Measurements from ENCODE around the gene TNK2. TPM values are rescaled to one million over a fixed set of nuclear protein-coding genes. Genes with fewer than 3 reads are reported as not detected.
"Not testable (repeated sequence)": the region's sequence is repeated elsewhere in the genome, so short reads cannot be mapped to it uniquely, and the experiment has no call there.

The TNK2 gene
- total RNA-seq, 4 donors from 2014 or later: 42.3 to 105 (median 53.1) TPM

DNA sequence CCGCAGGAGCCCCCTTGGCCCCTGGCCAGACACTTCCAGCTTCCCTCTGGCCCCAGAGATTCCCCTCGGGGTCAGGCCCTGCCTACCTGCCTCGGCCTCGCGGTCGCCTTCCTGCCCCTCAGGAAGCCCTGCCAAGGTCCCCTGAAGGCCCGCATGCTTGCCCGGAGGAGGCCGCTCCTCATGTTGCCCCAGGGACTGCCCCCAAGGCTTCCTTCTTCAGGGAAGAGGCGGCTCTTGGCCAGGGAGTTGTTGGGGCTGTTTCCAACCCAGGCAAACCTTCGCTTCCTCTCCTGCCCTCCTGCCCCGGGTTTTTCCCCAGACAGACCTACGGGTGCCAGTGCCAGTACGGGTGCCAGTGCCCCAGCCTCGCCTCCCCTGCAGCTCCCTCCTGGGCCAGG, 83.2 kb downstream of the TNK2 start:
- intact Hi-C loops (cut with DNase I; ENCODE audit: low total_unique reads): no loop called here
- no peak for DNase-seq (ENCODE audit: low spot score in 2 of 2)
- TF ChIP-seq, protein P1, sequence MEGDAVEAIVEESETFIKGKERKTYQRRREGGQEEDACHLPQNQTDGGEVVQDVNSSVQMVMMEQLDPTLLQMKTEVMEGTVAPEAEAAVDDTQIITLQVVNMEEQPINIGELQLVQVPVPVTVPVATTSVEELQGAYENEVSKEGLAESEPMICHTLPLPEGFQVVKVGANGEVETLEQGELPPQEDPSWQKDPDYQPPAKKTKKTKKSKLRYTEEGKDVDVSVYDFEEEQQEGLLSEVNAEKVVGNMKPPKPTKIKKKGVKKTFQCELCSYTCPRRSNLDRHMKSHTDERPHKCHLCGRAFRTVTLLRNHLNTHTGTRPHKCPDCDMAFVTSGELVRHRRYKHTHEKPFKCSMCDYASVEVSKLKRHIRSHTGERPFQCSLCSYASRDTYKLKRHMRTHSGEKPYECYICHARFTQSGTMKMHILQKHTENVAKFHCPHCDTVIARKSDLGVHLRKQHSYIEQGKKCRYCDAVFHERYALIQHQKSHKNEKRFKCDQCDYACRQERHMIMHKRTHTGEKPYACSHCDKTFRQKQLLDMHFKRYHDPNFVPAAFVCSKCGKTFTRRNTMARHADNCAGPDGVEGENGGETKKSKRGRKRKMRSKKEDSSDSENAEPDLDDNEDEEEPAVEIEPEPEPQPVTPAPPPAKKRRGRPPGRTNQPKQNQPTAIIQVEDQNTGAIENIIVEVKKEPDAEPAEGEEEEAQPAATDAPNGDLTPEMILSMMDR (IDR thresholded peaks at IDR 0.05): no peak
- no peak for TF ChIP-seq POLR2A (IDR thresholded peaks at IDR 0.05)
- 60 to 62% methylated on average over 15 of the region's 15 CpGs for WGBS, 2 donors
- H3K4me3 ChIP-seq (ENCODE audit: low read depth, poor library complexity, severe bottlenecking): no peak overlapping the region

DNA sequence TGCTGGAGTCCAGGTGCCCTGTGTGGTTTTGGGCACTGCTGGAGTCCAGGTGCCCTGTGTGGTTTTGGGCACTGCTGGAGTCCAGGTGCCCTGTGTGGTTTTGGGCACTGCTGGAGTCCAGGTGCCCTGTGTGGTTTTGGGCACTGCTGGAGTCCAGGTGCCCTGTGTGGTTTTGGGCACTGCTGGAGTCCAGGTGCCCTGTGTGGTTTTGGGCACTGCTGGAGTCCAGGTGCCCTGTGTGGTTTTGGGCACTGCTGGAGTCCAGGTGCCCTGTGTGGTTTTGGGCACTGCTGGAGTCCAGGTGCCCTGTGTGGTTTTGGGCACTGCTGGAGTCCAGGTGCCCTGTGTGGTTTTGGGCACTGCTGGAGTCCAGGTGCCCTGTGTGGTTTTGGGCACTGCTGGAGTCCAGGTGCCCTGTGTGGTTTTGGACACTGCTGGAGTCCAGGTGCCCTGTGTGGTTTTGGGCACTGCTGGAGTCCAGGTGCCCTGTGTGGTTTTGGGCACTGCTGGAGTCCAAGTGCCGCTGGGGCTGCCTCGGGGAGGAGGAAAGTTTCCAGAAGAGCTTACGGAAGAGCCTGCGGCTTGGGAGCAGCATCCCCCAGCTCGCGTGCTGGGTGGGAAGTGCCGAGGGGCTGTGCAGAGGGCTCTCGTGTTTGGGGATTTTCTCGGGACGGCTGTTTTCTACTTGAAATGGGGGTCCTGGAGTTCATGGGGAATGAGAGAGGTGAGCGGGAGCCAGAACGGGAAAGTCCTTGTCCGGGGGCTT, 83.7 kb downstream of the TNK2 start:
- WGBS, 2 donors: 56 to 60% methylated on average over 13 of the region's 13 CpGs
- H3K4me3 ChIP-seq (ENCODE audit: low read depth, poor library complexity, severe bottlenecking); DNase-seq (ENCODE audit: low spot score in 2 of 2); intact Hi-C loops (cut with DNase I; ENCODE audit: low total_unique reads): not testable (repeated sequence)

DNA sequence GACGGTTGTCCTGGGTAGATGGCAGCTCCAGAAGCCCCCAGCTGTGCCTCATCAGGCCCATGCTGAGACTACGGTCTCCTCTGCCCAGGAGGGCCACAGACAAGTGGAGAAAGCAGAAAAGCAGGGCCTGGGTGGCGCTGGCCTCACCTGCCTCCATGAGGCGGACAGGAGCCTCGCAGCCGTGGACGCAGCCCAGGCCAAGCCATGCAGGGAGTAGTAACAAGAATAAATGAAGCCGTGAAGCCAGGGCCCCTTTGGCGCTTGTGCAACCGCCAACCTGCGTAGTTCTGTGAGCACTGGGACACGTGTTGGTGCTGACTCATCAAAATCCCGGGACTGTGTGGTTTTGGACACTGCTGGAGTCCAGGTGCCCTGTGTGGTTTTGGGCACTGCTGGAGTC, 84.4 kb downstream of the TNK2 start:
- TF ChIP-seq POLR2A (IDR thresholded peaks at IDR 0.05): no peak
- TF ChIP-seq, protein P1 (IDR thresholded peaks at IDR 0.05): no peak
- intact Hi-C loops (cut with DNase I; ENCODE audit: low total_unique reads): no loop called here
- WGBS, 2 donors: 40 to 51% methylated on average over 13 of the region's 13 CpGs
- H3K4me3 ChIP-seq (ENCODE audit: low read depth, poor library complexity, severe bottlenecking): no peak overlapping the region
- no peak for DNase-seq (ENCODE audit: low spot score in 2 of 2)

DNA sequence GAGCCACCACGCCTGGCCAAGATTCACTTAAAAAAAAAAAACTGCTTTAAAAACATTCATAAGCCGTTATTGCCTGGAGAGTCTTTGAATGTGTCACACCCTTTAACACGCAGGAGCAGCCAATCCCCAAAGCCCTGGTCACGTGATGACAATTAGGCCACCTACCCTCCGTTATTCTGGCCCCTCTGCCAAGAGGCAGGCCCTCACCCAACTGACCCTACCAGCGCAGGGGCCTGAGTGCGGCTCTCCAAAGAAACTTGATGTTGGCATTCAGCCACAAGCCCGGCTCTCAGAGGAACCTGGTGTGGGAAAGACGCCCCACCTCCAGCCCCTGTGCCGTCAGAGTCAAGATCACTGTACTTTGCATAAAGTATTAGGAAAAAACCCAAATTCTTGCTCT, 85.1 kb downstream of the TNK2 start:
- TF ChIP-seq, protein P1 (IDR thresholded peaks at IDR 0.05): no peak
- TF ChIP-seq POLR2A (IDR thresholded peaks at IDR 0.05): no peak
- DNase-seq (ENCODE audit: low spot score in 2 of 2): no peak
- no peak overlapping the region for H3K4me3 ChIP-seq (ENCODE audit: low read depth, poor library complexity, severe bottlenecking)
- intact Hi-C loops (cut with DNase I; ENCODE audit: low total_unique reads): no loop called here
- WGBS, 2 donors: 22 to 31% methylated on average over 10 of the region's 10 CpGs

DNA sequence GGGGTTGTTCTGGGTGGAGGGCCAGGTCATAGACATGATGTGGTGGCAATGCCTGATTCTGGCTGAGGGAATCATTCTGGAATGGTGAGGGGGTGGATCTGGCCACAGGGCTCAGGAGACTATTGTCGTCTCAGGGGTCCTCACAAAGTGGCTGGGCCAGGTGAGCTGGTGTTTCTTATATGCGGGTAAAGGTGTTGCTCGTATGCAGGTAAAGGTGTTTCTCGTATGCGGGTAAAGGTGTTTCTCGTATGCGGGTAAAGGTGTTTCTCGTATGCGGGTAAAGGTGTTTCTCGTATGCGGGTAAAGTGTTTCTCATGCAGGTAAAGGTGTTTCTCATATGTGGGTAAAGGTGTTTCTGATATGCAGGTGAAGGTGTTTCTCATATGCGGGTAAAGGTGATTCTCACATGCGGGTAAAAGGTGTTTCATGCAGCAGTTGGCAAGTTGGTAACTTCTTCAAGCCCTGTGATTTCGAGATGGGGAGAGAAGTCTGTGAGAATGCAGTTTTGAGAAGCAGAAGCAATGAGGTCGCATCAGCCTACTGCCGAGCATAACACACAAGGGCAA, 86.1 kb downstream of the TNK2 start:
- no peak for DNase-seq (ENCODE audit: low spot score in 2 of 2)
- no peak overlapping the region for H3K4me3 ChIP-seq (ENCODE audit: low read depth, poor library complexity, severe bottlenecking)
- no peak for TF ChIP-seq POLR2A (IDR thresholded peaks at IDR 0.05)
- TF ChIP-seq, protein P1 (IDR thresholded peaks at IDR 0.05): no peak
- intact Hi-C loops (cut with DNase I; ENCODE audit: low total_unique reads): no loop called here
- 83% methylated on average over 16 of the region's 16 CpGs for WGBS, 2 donors

DNA sequence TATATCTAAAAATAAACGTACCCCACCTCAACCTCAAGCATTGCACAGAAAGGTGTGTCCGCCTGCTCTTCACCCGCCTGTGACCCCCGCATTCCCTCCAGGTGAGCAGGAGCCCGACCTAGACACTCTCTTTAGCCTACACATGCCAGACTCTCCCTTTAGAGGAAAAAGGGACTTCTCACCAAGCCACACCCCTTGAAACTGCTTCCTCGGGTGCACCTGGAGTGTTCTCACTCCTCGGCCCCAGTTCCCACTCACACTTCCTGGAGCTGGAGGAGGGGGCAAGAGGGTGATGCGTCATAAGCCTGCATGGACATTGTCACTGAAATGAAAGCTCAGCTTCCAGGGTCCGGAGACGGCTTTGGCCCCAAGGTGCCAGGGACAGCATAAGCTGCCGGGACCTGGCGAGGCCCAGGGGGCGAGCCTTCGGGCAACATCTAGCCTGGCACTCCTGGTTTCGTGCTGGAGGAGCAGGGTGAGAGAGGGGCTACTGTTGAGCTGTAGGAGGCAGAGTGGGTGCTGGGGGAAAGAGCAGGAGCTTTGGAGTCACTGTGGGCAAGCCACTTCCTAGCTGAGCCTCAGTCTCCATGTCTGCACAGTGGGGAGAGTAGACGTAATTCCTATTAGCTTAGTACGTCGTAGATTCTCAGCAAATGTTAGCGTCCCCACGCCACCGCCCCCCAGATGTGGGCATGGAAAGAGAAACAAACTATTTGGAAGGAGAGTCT, 86.8 kb downstream of the TNK2 start:
- TF ChIP-seq, protein P1 (IDR thresholded peaks at IDR 0.05): no peak
- TF ChIP-seq POLR2A (IDR thresholded peaks at IDR 0.05): no peak
- 77 to 79% methylated on average over 21 of the region's 21 CpGs for WGBS, 2 donors
- no peak for DNase-seq (ENCODE audit: low spot score in 2 of 2)
- H3K4me3 ChIP-seq (ENCODE audit: low read depth, poor library complexity, severe bottlenecking): no peak overlapping the region
- intact Hi-C loops (cut with DNase I; ENCODE audit: low total_unique reads): no loop called here
